A549 (cell line): ENCODE data around the gene ZNF77. TPM values are rescaled to one million over a fixed set of nuclear protein-coding genes. Genes with fewer than 3 reads are reported as not detected.

Source experiments
- ATAC-seq, 2 experiments: fragments of 200-7000 bp in 1 of 2; fragments of >200 bp in 1 of 2; cut with Nextera tagmentation in 1 of 2; cut with Tn5 transposase in 1 of 2; 3 replicates each; pipeline versions ENCODE4 v1.8.0 to v1.9.1; 2018 to 2020; ENCODE audit warnings: mild to moderate bottlenecking in 1 of 2, moderate library complexity in 1 of 2
- CTCF ChIA-PET: fragments of 300-600 bp; sonication (Branson Sonifier 250); formaldehyde crosslinking; extraction: SDS; loops from one replicate; lab custom pipeline; 2021; ENCODE audit warnings: antibody characterized with exemption, inconsistent platforms; lab: Yijun Ruan, JAX
- POLR2A ChIA-PET: fragments of 350-600 bp; formaldehyde crosslinking; extraction: SDS; loops from one replicate; lab custom pipeline; 2021; ENCODE audit warnings: antibody characterized with exemption, inconsistent platforms; lab: Yijun Ruan, JAX
- DNase-seq, 2 experiments: peaks; one replicate each; pipeline versions ENCODE4 v3.0.0 to v3.0.0-alpha.2; 2011 to 2016; ENCODE audit warnings: low read depth in 1 of 2, low spot score in 1 of 2
- FAIRE-seq: peaks from 2 replicates; lab custom pipeline; 2011; peaks lifted over from hg19 to GRCh38; lab: Jason Lieb, UNC
- H3K27ac ChIP-seq, 2 experiments: fragments of >200 bp; sonication (Bioruptor Twin); formaldehyde crosslinking; 3 replicates each; pipeline ENCODE4 v1.5.1; 2016 to 2017
- H3K4me1 ChIP-seq: fragments of >200 bp; sonication (Bioruptor Twin); formaldehyde crosslinking; 3 replicates; pipeline ENCODE4 v1.6.1; 2016
- H3K4me2 ChIP-seq: fragments of >200 bp; sonication (Bioruptor Twin); formaldehyde crosslinking; 3 replicates; pipeline ENCODE4 v1.6.1; 2016
- H3K4me3 ChIP-seq: fragments of >200 bp; sonication (Bioruptor Twin); formaldehyde crosslinking; 3 replicates; pipeline ENCODE4 v1.5.1; 2016
- H3K9me3 ChIP-seq: fragments of >200 bp; sonication (Bioruptor Twin); formaldehyde crosslinking; 3 replicates; pipeline ENCODE4 v1.6.1; 2016
- CBX2 ChIP-seq: fragments of 200-600 bp; sonication (generic); IDR thresholded peaks from 2 replicates; pipeline ENCODE4 v1.6.1; 2016; ENCODE audit warnings: low read depth, mild to moderate bottlenecking, borderline replicate concordance
- CBX8 ChIP-seq: fragments of 200-600 bp; sonication (generic); IDR thresholded peaks from 2 replicates; pipeline ENCODE4 v1.6.1; 2016
- CEBPB ChIP-seq, 2 experiments: fragments of >200 bp in 1 of 2; sonication (Bioruptor Twin) in 1 of 2; formaldehyde crosslinking in 1 of 2; IDR thresholded peaks; 2 replicates each; pipeline ENCODE4 v1.6.1; 2012 to 2016
- CHD2 ChIP-seq: fragments of 150-350 bp; IDR thresholded peaks from 2 replicates; pipeline ENCODE4 v1.6.1; 2014; ENCODE audit warnings: low read length; ENCODE audit not compliant: partially characterized antibody
- CHD4 ChIP-seq: fragments of 200-600 bp; sonication (generic); IDR thresholded peaks from 2 replicates; pipeline ENCODE4 v1.6.1; 2016; ENCODE audit warnings: antibody characterized with exemption, mild to moderate bottlenecking, borderline replicate concordance
- ESRRA ChIP-seq: fragments of 150-350 bp; IDR thresholded peaks from 2 replicates; pipeline ENCODE4 v1.6.1; 2014; ENCODE audit warnings: mild to moderate bottlenecking, low read length, borderline replicate concordance
- FOSL2 ChIP-seq, 2 experiments: fragments of 450-650 bp in 1 of 2; fragments of >200 bp in 1 of 2; sonication (Bioruptor Twin) in 1 of 2; formaldehyde crosslinking; IDR thresholded peaks; 2 replicates each; pipeline versions ENCODE4 v1.5.0 to v1.6.1; 2016 to 2020; ENCODE audit warnings: mild to moderate bottlenecking in 1 of 2, moderate library complexity in 1 of 2
- GATA3 ChIP-seq: IDR thresholded peaks from 2 replicates; pipeline ENCODE4 v1.6.1; 2012; ENCODE audit warnings: borderline replicate concordance
- HDAC2 ChIP-seq: fragments of 200-600 bp; sonication (generic); IDR thresholded peaks from 2 replicates; pipeline ENCODE4 v1.6.1; 2016
- HES2 ChIP-seq: fragments of >200 bp; sonication (Bioruptor Twin); formaldehyde crosslinking; IDR thresholded peaks from 2 replicates; pipeline ENCODE4 v1.6.1; 2016
- HOXB13 ChIP-seq: fragments of 250-450 bp; sonication (Bioruptor Pico); IDR thresholded peaks from 2 replicates; pipeline ENCODE4 v1.5.0; 2020; ENCODE audit warnings: low read depth, mild to moderate bottlenecking, moderate library complexity
- JUN ChIP-seq, 2 experiments: fragments of >200 bp; sonication (Bioruptor Twin); formaldehyde crosslinking; IDR thresholded peaks; 2 replicates in 1 of 2; 3 replicates in 1 of 2; pipeline ENCODE4 v1.6.1; 2016 to 2017
- JUNB ChIP-seq: fragments of >200 bp; sonication (Bioruptor Twin); formaldehyde crosslinking; IDR thresholded peaks from 2 replicates; pipeline ENCODE4 v1.6.1; 2016
- KDM1A ChIP-seq: fragments of 200-600 bp; sonication (generic); IDR thresholded peaks from 2 replicates; pipeline ENCODE4 v1.6.1; 2016; ENCODE audit warnings: low read depth, mild to moderate bottlenecking
- KDM5A ChIP-seq: fragments of 200-600 bp; sonication (generic); IDR thresholded peaks from 2 replicates; pipeline ENCODE4 v1.6.1; 2016; ENCODE audit warnings: antibody characterized with exemption, mild to moderate bottlenecking
- MAFK ChIP-seq: fragments of 450-650 bp; IDR thresholded peaks from 2 replicates; pipeline ENCODE4 v1.6.1; 2014; ENCODE audit not compliant: partially characterized antibody
- NFE2L2 ChIP-seq: fragments of 150-350 bp; conservative IDR thresholded peaks from 2 replicates; pipeline ENCODE4 v1.6.1; 2014; ENCODE audit warnings: low read length
- NPAS2 ChIP-seq: fragments of 250-450 bp; sonication (Bioruptor Pico); IDR thresholded peaks from 2 replicates; pipeline ENCODE4 v1.8.0; 2022; ENCODE audit warnings: mild to moderate bottlenecking, moderate library complexity, borderline replicate concordance
- NR3C1 ChIP-seq: fragments of >200 bp; sonication (Bioruptor Twin); formaldehyde crosslinking; IDR thresholded peaks from 3 replicates; pipeline ENCODE4 v1.6.1; 2017
- PHF8 ChIP-seq: fragments of 200-600 bp; sonication (generic); IDR thresholded peaks from 2 replicates; pipeline ENCODE4 v1.6.1; 2016; ENCODE audit warnings: low read depth, mild to moderate bottlenecking, antibody characterized with exemption, moderate library complexity, borderline replicate concordance
- POLR2A ChIP-seq: IDR thresholded peaks from 2 replicates; pipeline ENCODE4 v1.6.1; 2012; ENCODE audit warnings: mild to moderate bottlenecking, low read length
- POLR2AphosphoS2 ChIP-seq: conservative IDR thresholded peaks from 2 replicates; pipeline ENCODE4 v1.6.1; 2012; ENCODE audit warnings: low read length, improper control_type of control experiment, inconsistent platforms
- RAD21 ChIP-seq, 2 experiments: fragments of >200 bp in 1 of 2; sonication (Bioruptor Twin) in 1 of 2; formaldehyde crosslinking in 1 of 2; IDR thresholded peaks in 1 of 2; conservative IDR thresholded peaks in 1 of 2; 2 replicates in 1 of 2; 3 replicates in 1 of 2; pipeline ENCODE4 v1.6.1; 2012 to 2018; ENCODE audit warnings: inconsistent platforms in 1 of 2
- RARB ChIP-seq: fragments of 250-450 bp; sonication (Bioruptor Pico); IDR thresholded peaks from 2 replicates; pipeline ENCODE4 v1.8.0; 2021; ENCODE audit warnings: mild to moderate bottlenecking, moderate library complexity
- REST ChIP-seq: fragments of 200-600 bp; sonication (generic); IDR thresholded peaks from 2 replicates; pipeline ENCODE4 v1.6.1; 2016; ENCODE audit warnings: antibody characterized with exemption, mild to moderate bottlenecking, moderate library complexity
- RFX5 ChIP-seq: fragments of 450-650 bp; IDR thresholded peaks from 2 replicates; pipeline ENCODE4 v1.7.1; 2014; ENCODE audit warnings: antibody characterized with exemption, mild to moderate bottlenecking, moderate library complexity
- RNF2 ChIP-seq: fragments of 200-600 bp; sonication (generic); IDR thresholded peaks from 2 replicates; pipeline ENCODE4 v1.6.1; 2016; ENCODE audit warnings: low read depth, mild to moderate bottlenecking, antibody characterized with exemption, moderate library complexity, borderline replicate concordance
- SMC3 ChIP-seq: fragments of >200 bp; sonication (Bioruptor Twin); formaldehyde crosslinking; IDR thresholded peaks from 3 replicates; pipeline ENCODE4 v1.6.1; 2018; ENCODE audit warnings: inconsistent platforms
- SREBF2 ChIP-seq: fragments of 450-650 bp; IDR thresholded peaks from 2 replicates; pipeline ENCODE4 v1.6.1; 2014; ENCODE audit warnings: mild to moderate bottlenecking, moderate library complexity
- USF2 ChIP-seq: fragments of 450-650 bp; IDR thresholded peaks from 2 replicates; pipeline ENCODE4 v1.6.1; 2014; ENCODE audit warnings: antibody characterized with exemption
- ZC3H11A ChIP-seq: fragments of 450-650 bp; IDR thresholded peaks from 2 replicates; pipeline ENCODE4 v1.6.1; 2014; ENCODE audit warnings: antibody characterized with exemption, mild to moderate bottlenecking
- ZFP36 ChIP-seq: fragments of 450-650 bp; IDR thresholded peaks from 2 replicates; pipeline ENCODE4 v1.6.1; 2014; ENCODE audit warnings: borderline replicate concordance; ENCODE audit not compliant: partially characterized antibody
- ZSCAN20 ChIP-seq: fragments of 250-450 bp; sonication (Bioruptor Pico); IDR thresholded peaks from 2 replicates; pipeline ENCODE4 v1.8.0; 2022; ENCODE audit warnings: mild to moderate bottlenecking, moderate library complexity
- WGBS: methylation state at CpG from one replicate; pipeline ENCODE4 v1.1.6; 2017; ENCODE audit errors: missing lambda C conversion rate; 5-methylcytosine and 5-hydroxymethylcytosine counted together
- polyA minus RNA-seq: library from RNA; depleted of rRNA, polyadenylated mRNA; stranded (reverse); fragments of >200 nt; gene quantifications from 2 replicates; pipeline ENCODE4 v1.2.3, GENCODE V29; 2011; rRNA and poly(A)+ RNA removed
- polyA plus RNA-seq, 4 experiments: library from polyadenylated mRNA; depleted of rRNA in 3 of 4; stranded (reverse); fragments of >200 nt; fragmentation: RNase III in 1 of 4; extraction: RNeasy Plus Mini Kit Qiagen cat#74134 plus additional on column Dnase treatment in 1 of 4; gene quantifications; 2 replicates in 3 of 4; 3 replicates in 1 of 4; pipeline ENCODE4 v1.2.3, GENCODE V29; 2011 to 2017
- TF ChIP-seq, protein P1 (sequence below): IDR thresholded peaks from 2 replicates; pipeline ENCODE4 v1.6.1; 2012
- TF ChIP-seq, protein P2 (sequence below): fragments of >200 bp; sonication (Bioruptor Twin); formaldehyde crosslinking; IDR thresholded peaks from 3 replicates; pipeline ENCODE4 v1.6.1; 2016

Gene ZNF77
- polyA plus RNA-seq (2011; rRNA removed): 3.4 and 4.1 TPM in 2 replicates
- polyA plus RNA-seq (2012; cell fraction: cytosol; rRNA removed): 1.7 and 1.8 TPM in 2 replicates
- polyA plus RNA-seq (2012; cell fraction: nucleus; rRNA removed): 1.2 and 1.3 TPM in 2 replicates
- 1.7 to 1.9 TPM (median 1.7 TPM) in 3 replicates for polyA plus RNA-seq (2017; fragmentation: RNase III; extraction: RNeasy Plus Mini Kit Qiagen cat#74134 plus additional on column Dnase treatment)
- polyA minus RNA-seq: 3.1 and 4.1 TPM in 2 replicates

- POLR2A ChIA-PET: no interaction called here
- TF ChIP-seq FOSL2 (IDR thresholded peaks at IDR 0.05) (no peak), FOSL2 (CRISPR knock-in tag; IDR thresholded peaks at IDR 0.05) (peak; percentile 36; the same call in 1 of the 2 replicates), RFX5 (no peak), ESRRA (no peak), ZFP36 (no peak), CBX2 (no peak), PHF8 (peak; percentile 73; the same call in 1 of the 2 replicates), KDM1A (no peak; the same call in 1 of the 2 replicates), ZSCAN20 (CRISPR knock-in tag) (no peak), NR3C1 (no peak), REST (no peak), JUN (IDR thresholded peaks at IDR 0.05) (peak in 1 of 2 experiments; percentile 48; a peak in 1 of 5 replicates), HES2 (no peak), MAFK (no peak), RARB (CRISPR knock-in tag) (no peak), CBX8 (no peak), ZC3H11A (no peak), NPAS2 (CRISPR knock-in tag) (no peak), RAD21 (conservative IDR thresholded peaks at IDR 0.05 in 1 of 2, IDR thresholded peaks at IDR 0.05 in 1 of 2) (no peak), SMC3 (no peak), CHD4 (0 out of 2 replicates have a peak, but pooled peaks have one; percentile 65), RNF2 (no peak), USF2 (no peak), POLR2AphosphoS2 (no peak), GATA3 (no peak), KDM5A (no peak), CHD2 (no peak), CEBPB (IDR thresholded peaks at IDR 0.05) (no peak), NFE2L2 (no peak), HOXB13 (no peak), JUNB (no peak), SREBF2 (no peak), POLR2A (peak; percentile 57), HDAC2 (no peak)
- TF ChIP-seq, protein P1, sequence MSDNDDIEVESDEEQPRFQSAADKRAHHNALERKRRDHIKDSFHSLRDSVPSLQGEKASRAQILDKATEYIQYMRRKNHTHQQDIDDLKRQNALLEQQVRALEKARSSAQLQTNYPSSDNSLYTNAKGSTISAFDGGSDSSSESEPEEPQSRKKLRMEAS: peak; percentile 75
- TF ChIP-seq, protein P2, sequence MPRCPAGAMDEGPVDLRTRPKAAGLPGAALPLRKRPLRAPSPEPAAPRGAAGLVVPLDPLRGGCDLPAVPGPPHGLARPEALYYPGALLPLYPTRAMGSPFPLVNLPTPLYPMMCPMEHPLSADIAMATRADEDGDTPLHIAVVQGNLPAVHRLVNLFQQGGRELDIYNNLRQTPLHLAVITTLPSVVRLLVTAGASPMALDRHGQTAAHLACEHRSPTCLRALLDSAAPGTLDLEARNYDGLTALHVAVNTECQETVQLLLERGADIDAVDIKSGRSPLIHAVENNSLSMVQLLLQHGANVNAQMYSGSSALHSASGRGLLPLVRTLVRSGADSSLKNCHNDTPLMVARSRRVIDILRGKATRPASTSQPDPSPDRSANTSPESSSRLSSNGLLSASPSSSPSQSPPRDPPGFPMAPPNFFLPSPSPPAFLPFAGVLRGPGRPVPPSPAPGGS: no peak
Measured at GRCh38 chr19:2944775-2945574, at the start of gene ZNF77. ZNF77 (minus strand) TSS chr19:2944971; CDS start chr19:2944840, 131 bp downstream.

More at GRCh38 chr19:2944775-2945574, at the start of gene ZNF77:
- Histone ChIP-seq H3K9me3 (no peaks in the 10 kb centered on the region), H3K4me1 (peaks cover 6% of the 10 kb centered on the region), H3K4me2 (peak within 1 kb of the TSS; percentile 92), H3K27ac (peak within 1 kb of the TSS; percentile 86 to 89), H3K4me3 (peak within 1 kb of the TSS; percentile 95)
- ATAC-seq (peak; percentile 99), FAIRE-seq (no peak), DNase-seq (peak; percentile 98)
- WGBS: 2% methylated on average over 12 of the region's 74 CpGs
- CTCF ChIA-PET: interaction anchor here (0.8 to 1.0 kb wide), 2 partner anchors 58 to 517 kb away, joined by 3 to 4 read pairs; no protein-coding TSS in a partner anchor
